ENCODE data around the gene RASSF5. TPM values are rescaled to one million over a fixed set of nuclear protein-coding genes. Genes with fewer than 3 reads are reported as not detected.
A peak's percentile ranks its signal among the peaks of the same experiment; 100 is the strongest.

Gene RASSF5
- total and polyA plus RNA-seq, 9 of the 15 experiments (the other 6 are each of a cell fraction or from before 2014, with no cell fraction given) = 6.1 to 41.0 (median 25.2) TPM

GRCh38 chr1:206556750-206557635 lies 49.7 kb downstream of the RASSF5 start (continued):
- TF ChIP-seq, protein P1, sequence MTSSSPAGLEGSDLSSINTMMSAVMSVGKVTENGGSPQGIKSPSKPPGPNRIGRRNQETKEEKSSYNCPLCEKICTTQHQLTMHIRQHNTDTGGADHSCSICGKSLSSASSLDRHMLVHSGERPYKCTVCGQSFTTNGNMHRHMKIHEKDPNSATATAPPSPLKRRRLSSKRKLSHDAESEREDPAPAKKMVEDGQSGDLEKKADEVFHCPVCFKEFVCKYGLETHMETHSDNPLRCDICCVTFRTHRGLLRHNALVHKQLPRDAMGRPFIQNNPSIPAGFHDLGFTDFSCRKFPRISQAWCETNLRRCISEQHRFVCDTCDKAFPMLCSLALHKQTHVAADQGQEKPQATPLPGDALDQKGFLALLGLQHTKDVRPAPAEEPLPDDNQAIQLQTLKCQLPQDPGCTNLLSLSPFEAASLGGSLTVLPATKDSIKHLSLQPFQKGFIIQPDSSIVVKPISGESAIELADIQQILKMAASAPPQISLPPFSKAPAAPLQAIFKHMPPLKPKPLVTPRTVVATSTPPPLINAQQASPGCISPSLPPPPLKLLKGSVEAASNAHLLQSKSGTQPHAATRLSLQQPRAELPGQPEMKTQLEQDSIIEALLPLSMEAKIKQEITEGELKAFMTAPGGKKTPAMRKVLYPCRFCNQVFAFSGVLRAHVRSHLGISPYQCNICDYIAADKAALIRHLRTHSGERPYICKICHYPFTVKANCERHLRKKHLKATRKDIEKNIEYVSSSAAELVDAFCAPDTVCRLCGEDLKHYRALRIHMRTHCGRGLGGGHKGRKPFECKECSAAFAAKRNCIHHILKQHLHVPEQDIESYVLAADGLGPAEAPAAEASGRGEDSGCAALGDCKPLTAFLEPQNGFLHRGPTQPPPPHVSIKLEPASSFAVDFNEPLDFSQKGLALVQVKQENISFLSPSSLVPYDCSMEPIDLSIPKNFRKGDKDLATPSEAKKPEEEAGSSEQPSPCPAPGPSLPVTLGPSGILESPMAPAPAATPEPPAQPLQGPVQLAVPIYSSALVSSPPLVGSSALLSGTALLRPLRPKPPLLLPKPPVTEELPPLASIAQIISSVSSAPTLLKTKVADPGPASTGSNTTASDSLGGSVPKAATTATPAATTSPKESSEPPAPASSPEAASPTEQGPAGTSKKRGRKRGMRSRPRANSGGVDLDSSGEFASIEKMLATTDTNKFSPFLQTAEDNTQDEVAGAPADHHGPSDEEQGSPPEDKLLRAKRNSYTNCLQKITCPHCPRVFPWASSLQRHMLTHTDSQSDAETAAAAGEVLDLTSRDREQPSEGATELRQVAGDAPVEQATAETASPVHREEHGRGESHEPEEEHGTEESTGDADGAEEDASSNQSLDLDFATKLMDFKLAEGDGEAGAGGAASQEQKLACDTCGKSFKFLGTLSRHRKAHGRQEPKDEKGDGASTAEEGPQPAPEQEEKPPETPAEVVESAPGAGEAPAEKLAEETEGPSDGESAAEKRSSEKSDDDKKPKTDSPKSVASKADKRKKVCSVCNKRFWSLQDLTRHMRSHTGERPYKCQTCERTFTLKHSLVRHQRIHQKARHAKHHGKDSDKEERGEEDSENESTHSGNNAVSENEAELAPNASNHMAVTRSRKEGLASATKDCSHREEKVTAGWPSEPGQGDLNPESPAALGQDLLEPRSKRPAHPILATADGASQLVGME (CRISPR knock-in tag; IDR thresholded peaks at IDR 0.05) = peak; percentile 85; the same call in 1 of the 2 replicates
- TF ChIP-seq RBBP5 (IDR thresholded peaks at IDR 0.05; ENCODE audit: borderline replicate concordance, insufficient read depth, low read length, poor library complexity, severe bottlenecking) (peak; percentile 78), E2F3 (CRISPR knock-in tag; IDR thresholded peaks at IDR 0.05) (peak; percentile 82), CXXC5 (CRISPR knock-in tag; IDR thresholded peaks at IDR 0.05) (peak; percentile 97), MNT (conservative IDR thresholded peaks at IDR 0.05) (peak in 1 of 2 experiments; percentile 73; a peak in 2 of 4 replicates), MYC (IDR thresholded peaks at IDR 0.05; ENCODE audit: low read depth, low read length) (peak; percentile 47), MYC (CRISPR knock-in tag; IDR thresholded peaks at IDR 0.05; ENCODE audit: borderline replicate concordance, low read depth) (no peak), ZNF431 (CRISPR knock-in tag; IDR thresholded peaks at IDR 0.05) (peak; percentile 58), TBL1XR1 (IDR thresholded peaks at IDR 0.05; ENCODE audit: low read length in 2 of 2) (peak; percentile 23 to 48; a peak in 1 of 4 replicates), KLF10 (CRISPR knock-in tag; IDR thresholded peaks at IDR 0.05) (0 out of 2 replicates have a peak, but pooled peaks have one; percentile 17), RHOXF2B (CRISPR knock-in tag; conservative IDR thresholded peaks at IDR 0.05) (0 out of 2 replicates have a peak, but pooled peaks have one; percentile 45)
- TF ChIP-seq, protein P2, sequence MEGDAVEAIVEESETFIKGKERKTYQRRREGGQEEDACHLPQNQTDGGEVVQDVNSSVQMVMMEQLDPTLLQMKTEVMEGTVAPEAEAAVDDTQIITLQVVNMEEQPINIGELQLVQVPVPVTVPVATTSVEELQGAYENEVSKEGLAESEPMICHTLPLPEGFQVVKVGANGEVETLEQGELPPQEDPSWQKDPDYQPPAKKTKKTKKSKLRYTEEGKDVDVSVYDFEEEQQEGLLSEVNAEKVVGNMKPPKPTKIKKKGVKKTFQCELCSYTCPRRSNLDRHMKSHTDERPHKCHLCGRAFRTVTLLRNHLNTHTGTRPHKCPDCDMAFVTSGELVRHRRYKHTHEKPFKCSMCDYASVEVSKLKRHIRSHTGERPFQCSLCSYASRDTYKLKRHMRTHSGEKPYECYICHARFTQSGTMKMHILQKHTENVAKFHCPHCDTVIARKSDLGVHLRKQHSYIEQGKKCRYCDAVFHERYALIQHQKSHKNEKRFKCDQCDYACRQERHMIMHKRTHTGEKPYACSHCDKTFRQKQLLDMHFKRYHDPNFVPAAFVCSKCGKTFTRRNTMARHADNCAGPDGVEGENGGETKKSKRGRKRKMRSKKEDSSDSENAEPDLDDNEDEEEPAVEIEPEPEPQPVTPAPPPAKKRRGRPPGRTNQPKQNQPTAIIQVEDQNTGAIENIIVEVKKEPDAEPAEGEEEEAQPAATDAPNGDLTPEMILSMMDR (IDR thresholded peaks at IDR 0.05 in 2 of 3, conservative IDR thresholded peaks at IDR 0.05 in 1 of 3; ENCODE audit: insufficient read depth in 2 of 3, low read depth in 1 of 3, low read length in 3 of 3) = peak in 2 of 3 experiments; percentile 16 to 20; a peak in 2 of 6 replicates
- TF ChIP-seq, protein P3, sequence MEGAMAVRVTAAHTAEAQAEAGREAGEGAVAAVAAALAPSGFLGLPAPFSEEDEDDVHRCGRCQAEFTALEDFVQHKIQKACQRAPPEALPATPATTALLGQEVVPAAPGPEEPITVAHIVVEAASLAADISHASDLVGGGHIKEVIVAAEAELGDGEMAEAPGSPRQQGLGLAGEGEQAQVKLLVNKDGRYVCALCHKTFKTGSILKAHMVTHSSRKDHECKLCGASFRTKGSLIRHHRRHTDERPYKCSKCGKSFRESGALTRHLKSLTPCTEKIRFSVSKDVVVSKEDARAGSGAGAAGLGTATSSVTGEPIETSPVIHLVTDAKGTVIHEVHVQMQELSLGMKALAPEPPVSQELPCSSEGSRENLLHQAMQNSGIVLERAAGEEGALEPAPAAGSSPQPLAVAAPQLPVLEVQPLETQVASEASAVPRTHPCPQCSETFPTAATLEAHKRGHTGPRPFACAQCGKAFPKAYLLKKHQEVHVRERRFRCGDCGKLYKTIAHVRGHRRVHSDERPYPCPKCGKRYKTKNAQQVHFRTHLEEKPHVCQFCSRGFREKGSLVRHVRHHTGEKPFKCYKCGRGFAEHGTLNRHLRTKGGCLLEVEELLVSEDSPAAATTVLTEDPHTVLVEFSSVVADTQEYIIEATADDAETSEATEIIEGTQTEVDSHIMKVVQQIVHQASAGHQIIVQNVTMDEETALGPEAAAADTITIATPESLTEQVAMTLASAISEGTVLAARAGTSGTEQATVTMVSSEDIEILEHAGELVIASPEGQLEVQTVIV (CRISPR knock-in tag; IDR thresholded peaks at IDR 0.05; ENCODE audit: borderline replicate concordance) = 0 out of 2 replicates have a peak, but pooled peaks have one; percentile 22

Measured in K562 (cell line).